Nephron progenitor cell (in vitro differentiated cells): ENCODE measurements around the gene LAMA4.

Experiments used
- DNase-seq: peaks from one replicate; pipeline ENCODE4 v3.0.0; 2021
- H3K27ac Mint-ChIP-seq: 2 replicates; pipeline ENCODE4 v1.8.0; 2021; ENCODE audit warnings: mild to moderate bottlenecking, moderate library complexity, mixed read lengths
- H3K27me3 Mint-ChIP-seq: 2 replicates; pipeline ENCODE4 v1.8.0; 2021; ENCODE audit warnings: mild to moderate bottlenecking, low read depth, mixed read lengths; ENCODE audit not compliant: poor library complexity
- H3K36me3 Mint-ChIP-seq: 2 replicates; pipeline ENCODE4 v1.8.0; 2021; ENCODE audit warnings: low read depth, mixed read lengths
- H3K4me1 Mint-ChIP-seq: 2 replicates; pipeline ENCODE4 v1.8.0; 2021; ENCODE audit warnings: mixed read lengths
- H3K4me3 Mint-ChIP-seq: 2 replicates; pipeline ENCODE4 v1.8.0; 2021; ENCODE audit warnings: mild to moderate bottlenecking, moderate library complexity, mixed read lengths
- H3K9me3 Mint-ChIP-seq: 2 replicates; pipeline ENCODE4 v1.8.0; 2021; ENCODE audit warnings: mild to moderate bottlenecking, moderate library complexity, mixed read lengths
- TF ChIP-seq, protein P1 (sequence below): fragments of 200-600 bp; sonication (generic); IDR thresholded peaks from 2 replicates; pipeline ENCODE4 v1.5.0; 2021; ENCODE audit warnings: antibody characterized with exemption

LAMA4 gene

DNA sequence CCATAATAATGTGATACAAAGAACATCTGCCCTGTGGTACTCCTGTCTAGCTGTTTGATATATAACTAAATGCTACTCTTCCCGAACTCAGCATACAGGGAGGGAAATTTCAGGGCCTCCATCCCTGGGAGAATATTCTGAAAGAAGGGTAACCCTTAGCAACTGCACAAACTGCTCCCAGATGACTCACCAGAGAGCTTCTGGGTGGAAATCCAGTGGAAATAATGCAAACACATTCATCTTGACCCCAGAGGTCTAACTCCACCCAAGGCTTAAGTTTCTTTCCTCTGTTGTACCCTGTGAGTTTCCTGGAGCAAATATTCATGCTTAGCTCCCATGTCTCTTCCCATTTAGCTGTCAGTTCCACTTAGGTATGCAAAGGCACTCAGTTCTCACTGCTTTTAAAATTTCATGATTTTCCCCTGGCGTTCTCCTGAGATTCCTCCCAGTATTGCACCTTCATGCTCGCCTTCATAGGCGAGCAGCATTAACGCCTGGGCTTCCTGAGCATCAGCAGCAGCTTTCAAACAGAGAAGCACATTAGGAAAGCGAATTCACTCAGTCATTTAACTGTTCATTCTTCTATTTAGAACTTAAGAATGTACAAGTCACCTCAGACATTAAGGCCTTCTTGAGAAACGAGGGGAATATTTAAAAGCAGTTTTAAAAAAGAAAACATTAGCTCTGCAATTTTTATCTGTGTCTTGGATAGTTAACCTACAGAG lies 43.8 kb upstream of the LAMA4 start:
- Mint-ChIP-seq H3K4me1 (peaks cover 44% of the 10 kb centered on the region), H3K27ac (peak overlapping the region; percentile 56), H3K4me3 (no peak overlapping the region), H3K9me3 (peaks cover 9% of the 10 kb centered on the region), H3K36me3 (no peaks in the 10 kb centered on the region), H3K27me3 (peaks cover 9% of the 10 kb centered on the region)
- DNase-seq, result no peak
- TF ChIP-seq, protein P1, sequence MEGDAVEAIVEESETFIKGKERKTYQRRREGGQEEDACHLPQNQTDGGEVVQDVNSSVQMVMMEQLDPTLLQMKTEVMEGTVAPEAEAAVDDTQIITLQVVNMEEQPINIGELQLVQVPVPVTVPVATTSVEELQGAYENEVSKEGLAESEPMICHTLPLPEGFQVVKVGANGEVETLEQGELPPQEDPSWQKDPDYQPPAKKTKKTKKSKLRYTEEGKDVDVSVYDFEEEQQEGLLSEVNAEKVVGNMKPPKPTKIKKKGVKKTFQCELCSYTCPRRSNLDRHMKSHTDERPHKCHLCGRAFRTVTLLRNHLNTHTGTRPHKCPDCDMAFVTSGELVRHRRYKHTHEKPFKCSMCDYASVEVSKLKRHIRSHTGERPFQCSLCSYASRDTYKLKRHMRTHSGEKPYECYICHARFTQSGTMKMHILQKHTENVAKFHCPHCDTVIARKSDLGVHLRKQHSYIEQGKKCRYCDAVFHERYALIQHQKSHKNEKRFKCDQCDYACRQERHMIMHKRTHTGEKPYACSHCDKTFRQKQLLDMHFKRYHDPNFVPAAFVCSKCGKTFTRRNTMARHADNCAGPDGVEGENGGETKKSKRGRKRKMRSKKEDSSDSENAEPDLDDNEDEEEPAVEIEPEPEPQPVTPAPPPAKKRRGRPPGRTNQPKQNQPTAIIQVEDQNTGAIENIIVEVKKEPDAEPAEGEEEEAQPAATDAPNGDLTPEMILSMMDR, result no peak

DNA sequence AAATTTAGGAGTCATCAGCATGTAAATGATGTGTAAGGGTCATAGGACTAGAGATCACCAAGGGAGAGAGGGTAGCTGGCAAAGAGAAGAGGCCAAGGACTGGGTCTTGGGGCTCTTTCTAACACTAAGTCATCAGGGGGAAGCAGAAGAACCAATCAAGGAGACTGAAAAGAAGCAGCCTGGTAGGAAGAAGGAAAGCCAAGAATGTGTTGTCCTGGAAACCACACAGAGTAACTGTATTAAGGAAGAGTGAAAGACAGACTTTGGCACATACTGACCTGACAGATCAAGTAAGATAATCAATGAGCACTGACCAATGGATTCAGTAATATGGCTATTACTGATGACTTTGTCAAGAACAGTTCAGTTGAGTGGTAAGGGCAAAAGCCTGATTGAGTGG lies 42.3 kb upstream of the LAMA4 start:
- Mint-ChIP-seq H3K36me3 (no peaks in the 10 kb centered on the region), H3K4me1 (peaks cover 38% of the 10 kb centered on the region), H3K4me3 (peak overlapping the region; percentile 18), H3K27me3 (peaks cover 9% of the 10 kb centered on the region), H3K27ac (no peak overlapping the region), H3K9me3 (peaks cover 9% of the 10 kb centered on the region)
- TF ChIP-seq, protein P1, result no peak
- DNase-seq, result no peak

DNA sequence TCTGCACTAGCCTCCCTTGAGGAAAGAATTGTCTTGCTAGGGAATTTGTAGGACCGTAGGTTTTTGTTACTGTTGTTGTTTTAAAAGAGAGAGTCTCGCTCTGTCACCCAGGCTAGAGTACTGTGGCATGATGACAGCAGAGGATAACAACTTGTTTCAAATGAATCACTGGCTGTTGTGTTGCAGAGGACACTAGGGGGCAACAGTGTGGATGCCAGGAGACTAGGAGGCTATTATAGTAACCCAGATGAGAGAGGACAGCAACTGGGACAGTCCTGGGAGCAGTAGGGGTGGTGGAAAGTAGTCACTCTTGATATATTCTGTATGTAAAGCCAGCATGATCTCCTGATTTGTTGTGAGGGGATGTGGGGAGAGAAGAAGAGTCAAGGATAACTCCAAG lies 41.8 kb upstream of the LAMA4 start:
- H3K36me3 Mint-ChIP-seq, result no peaks in the 10 kb centered on the region
- TF ChIP-seq, protein P1, result peak; percentile 39
- peaks cover 39% of the 10 kb centered on the region for H3K4me1 Mint-ChIP-seq
- H3K27ac Mint-ChIP-seq, result no peak overlapping the region
- DNase-seq, result peak; percentile 6
- H3K9me3 Mint-ChIP-seq, result peaks cover 9% of the 10 kb centered on the region
- H3K27me3 Mint-ChIP-seq, result peaks cover 11% of the 10 kb centered on the region
- no peak overlapping the region for H3K4me3 Mint-ChIP-seq

DNA sequence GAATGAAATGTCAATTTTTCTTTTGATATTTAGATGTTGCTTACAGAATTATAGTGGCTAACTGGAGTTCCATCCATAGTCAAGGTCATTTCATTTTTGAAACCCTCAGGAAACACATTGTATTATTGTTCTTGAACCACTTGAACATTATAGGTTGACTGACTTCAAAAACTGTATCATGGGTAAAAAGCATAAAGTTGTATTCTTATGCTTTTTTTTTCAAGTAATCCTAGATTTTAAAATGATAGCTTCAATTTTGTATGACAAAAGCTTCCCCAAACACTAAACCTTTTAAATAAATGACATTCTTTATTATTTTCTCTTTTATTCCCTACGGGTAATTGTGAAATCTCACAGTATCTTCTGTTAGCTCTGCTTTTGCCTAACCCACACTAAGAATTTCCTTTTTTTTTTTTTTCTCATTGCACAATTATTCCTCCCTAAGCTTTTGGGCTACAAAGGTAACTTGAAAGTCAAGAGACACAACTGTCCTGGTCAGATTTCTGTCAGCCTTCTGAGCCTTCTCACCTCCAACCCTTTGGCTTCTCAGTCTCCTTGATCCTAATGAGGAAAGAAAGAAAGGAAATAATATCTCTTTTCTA lies 36.9 kb upstream of the LAMA4 start:
- no peaks in the 10 kb centered on the region for H3K36me3 Mint-ChIP-seq
- DNase-seq, result no peak
- TF ChIP-seq, protein P1, result no peak
- no peak overlapping the region for H3K4me3 Mint-ChIP-seq
- peaks cover 32% of the 10 kb centered on the region for H3K4me1 Mint-ChIP-seq
- no peak overlapping the region for H3K27ac Mint-ChIP-seq
- H3K9me3 Mint-ChIP-seq, result no peaks in the 10 kb centered on the region
- H3K27me3 Mint-ChIP-seq, result peaks cover 2% of the 10 kb centered on the region

DNA sequence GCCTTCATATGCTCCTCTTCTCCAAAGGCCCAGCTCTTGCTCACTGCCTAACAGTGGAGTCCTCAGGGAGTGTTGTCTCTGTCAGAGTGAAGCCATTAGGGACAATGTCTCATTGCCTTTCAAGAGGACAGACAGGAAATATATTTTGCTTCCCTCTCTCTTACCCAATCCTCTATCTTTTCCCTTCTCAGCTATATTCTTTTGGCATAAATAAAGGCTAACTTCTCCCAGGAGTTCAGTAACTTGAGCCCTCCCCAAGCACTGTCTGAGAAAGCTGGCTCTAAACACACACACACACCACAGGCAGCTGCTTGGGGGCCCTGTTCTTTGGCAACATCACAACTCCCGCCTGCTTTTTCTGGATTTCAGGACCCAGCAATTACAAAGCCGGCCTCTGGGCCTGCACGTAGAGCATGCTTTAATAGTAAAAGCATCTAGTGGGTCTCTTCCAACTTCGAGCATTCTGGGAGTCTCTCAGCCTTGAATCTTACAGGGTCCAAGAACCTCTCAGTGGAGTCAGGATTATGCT lies 34.7 kb upstream of the LAMA4 start:
- Mint-ChIP-seq H3K27me3 (peaks cover 2% of the 10 kb centered on the region), H3K4me1 (peaks cover 27% of the 10 kb centered on the region), H3K9me3 (peaks cover 3% of the 10 kb centered on the region), H3K27ac (peak overlapping the region; percentile 99), H3K4me3 (no peak overlapping the region), H3K36me3 (no peaks in the 10 kb centered on the region)
- DNase-seq, result no peak
- TF ChIP-seq, protein P1, result no peak
